ENCODE data around the gene ARHGAP23. TPM values are rescaled to one million over a fixed set of nuclear protein-coding genes. Genes with fewer than 3 reads are reported as not detected.

Gene ARHGAP23
- total RNA-seq, 4 donors from 2014 or later = 2.6 to 119 (median 15.2) TPM

- Histone ChIP-seq H3K27me3 (no peaks in the 10 kb centered on the region), H3K4me3 (no peak overlapping the region), H3K36me3 (no peaks in the 10 kb centered on the region), H3K9me3 (no peaks in the 10 kb centered on the region), H3K4me1 (no peaks in the 10 kb centered on the region), H3K27ac (no peak overlapping the region)
- TF ChIP-seq POLR2A (IDR thresholded peaks at IDR 0.05) = no peak
- TF ChIP-seq, protein P1, sequence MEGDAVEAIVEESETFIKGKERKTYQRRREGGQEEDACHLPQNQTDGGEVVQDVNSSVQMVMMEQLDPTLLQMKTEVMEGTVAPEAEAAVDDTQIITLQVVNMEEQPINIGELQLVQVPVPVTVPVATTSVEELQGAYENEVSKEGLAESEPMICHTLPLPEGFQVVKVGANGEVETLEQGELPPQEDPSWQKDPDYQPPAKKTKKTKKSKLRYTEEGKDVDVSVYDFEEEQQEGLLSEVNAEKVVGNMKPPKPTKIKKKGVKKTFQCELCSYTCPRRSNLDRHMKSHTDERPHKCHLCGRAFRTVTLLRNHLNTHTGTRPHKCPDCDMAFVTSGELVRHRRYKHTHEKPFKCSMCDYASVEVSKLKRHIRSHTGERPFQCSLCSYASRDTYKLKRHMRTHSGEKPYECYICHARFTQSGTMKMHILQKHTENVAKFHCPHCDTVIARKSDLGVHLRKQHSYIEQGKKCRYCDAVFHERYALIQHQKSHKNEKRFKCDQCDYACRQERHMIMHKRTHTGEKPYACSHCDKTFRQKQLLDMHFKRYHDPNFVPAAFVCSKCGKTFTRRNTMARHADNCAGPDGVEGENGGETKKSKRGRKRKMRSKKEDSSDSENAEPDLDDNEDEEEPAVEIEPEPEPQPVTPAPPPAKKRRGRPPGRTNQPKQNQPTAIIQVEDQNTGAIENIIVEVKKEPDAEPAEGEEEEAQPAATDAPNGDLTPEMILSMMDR (IDR thresholded peaks at IDR 0.05) = no peak
- no peak for DNase-seq
- intact Hi-C loops (cut with DNase I; ENCODE audit: low total_unique reads) = no loop called here
These were observed 26.8 kb upstream of the ARHGAP23 start for GRCh38 chr17:38401459-38401858.

- Histone ChIP-seq H3K4me3 (no peak overlapping the region), H3K9me3 (no peaks in the 10 kb centered on the region), H3K27ac (no peak overlapping the region), H3K27me3 (no peaks in the 10 kb centered on the region), H3K36me3 (no peaks in the 10 kb centered on the region), H3K4me1 (no peaks in the 10 kb centered on the region)
- DNase-seq = no peak
- intact Hi-C loops (cut with DNase I; ENCODE audit: low total_unique reads) = no loop called here
- TF ChIP-seq POLR2A (IDR thresholded peaks at IDR 0.05) = no peak
- TF ChIP-seq, protein P1 (IDR thresholded peaks at IDR 0.05) = no peak
These were observed 25.4 kb upstream of the ARHGAP23 start for GRCh38 chr17:38402897-38403296.

DNA sequence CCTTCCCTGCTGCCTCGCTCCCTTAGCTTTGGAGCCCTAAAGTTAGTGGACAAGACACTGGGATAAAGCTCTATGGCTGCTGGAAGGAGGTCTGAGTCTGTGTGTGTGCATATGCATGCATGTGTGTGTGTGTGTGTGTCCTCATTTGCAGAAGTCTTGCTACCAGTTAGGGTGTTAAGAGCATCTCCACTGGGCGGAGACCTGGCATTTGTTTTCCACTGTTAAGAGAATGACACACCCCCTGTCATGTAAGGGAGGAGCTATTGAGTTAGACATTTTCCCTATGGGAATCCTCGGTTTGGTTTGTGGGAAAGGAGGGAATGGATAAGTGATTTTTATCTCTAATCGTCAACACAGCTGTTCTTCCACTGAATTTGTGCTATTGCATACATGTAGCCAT is 24.8 kb upstream of the ARHGAP23 start:
- no peak for DNase-seq
- Histone ChIP-seq H3K4me1 (no peaks in the 10 kb centered on the region), H3K36me3 (no peaks in the 10 kb centered on the region), H3K27ac (no peak overlapping the region), H3K4me3 (no peak overlapping the region), H3K27me3 (no peaks in the 10 kb centered on the region), H3K9me3 (no peaks in the 10 kb centered on the region)
- intact Hi-C loops (cut with DNase I; ENCODE audit: low total_unique reads) = no loop called here
- TF ChIP-seq, protein P1 (IDR thresholded peaks at IDR 0.05) = no peak
- no peak for TF ChIP-seq POLR2A (IDR thresholded peaks at IDR 0.05)

DNA sequence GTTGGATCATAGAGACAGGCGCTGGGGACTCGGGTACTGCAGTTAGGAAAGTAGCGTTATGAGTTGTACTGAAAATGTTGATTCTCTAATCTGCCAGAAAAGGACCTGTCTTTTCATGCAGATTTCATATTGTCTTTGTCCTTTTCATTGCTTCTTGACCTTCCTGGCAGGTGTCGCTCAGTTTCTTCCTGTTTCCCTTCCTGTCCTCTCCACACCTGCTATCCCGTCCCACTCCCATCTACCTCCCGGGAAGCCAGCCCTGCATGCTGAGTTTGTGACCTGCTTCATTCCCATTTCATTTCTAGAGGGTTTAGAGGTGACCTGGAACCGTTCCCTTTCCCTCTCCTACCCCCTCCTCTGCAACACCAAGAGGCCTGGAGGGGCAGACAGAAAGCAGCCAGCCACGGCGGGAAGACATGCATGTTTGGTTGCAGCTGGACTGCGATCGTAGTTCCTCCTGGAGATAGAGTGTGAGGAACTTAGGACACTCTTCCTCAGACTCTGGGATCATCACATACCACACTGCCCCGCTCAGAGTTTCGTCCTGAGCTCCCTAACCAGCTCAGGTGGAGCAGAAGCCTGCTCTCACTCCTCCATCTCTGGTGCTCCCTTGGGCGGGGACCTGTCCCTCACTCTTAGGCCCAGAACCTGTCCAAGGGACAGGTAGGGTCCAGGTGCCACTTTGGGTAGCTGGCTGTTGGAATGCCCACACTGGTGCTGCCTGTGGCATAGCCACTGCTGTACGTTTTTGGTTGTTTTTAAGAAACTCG is 23.9 kb upstream of the ARHGAP23 start:
- Histone ChIP-seq H3K27ac (no peak overlapping the region), H3K27me3 (no peaks in the 10 kb centered on the region), H3K36me3 (no peaks in the 10 kb centered on the region), H3K4me1 (no peaks in the 10 kb centered on the region), H3K4me3 (no peak overlapping the region), H3K9me3 (no peaks in the 10 kb centered on the region)
- DNase-seq = no peak
- intact Hi-C loops (cut with DNase I; ENCODE audit: low total_unique reads) = no loop called here
- TF ChIP-seq POLR2A (IDR thresholded peaks at IDR 0.05) = no peak
- TF ChIP-seq, protein P1 (IDR thresholded peaks at IDR 0.05) = no peak

GRCh38 chr17:38405654-38406053 is 22.6 kb upstream of the ARHGAP23 start:
- intact Hi-C loops (cut with DNase I; ENCODE audit: low total_unique reads) = no loop called here
- TF ChIP-seq, protein P1 (IDR thresholded peaks at IDR 0.05) = no peak
- no peak for TF ChIP-seq POLR2A (IDR thresholded peaks at IDR 0.05)

More at GRCh38 chr17:38405654-38406053, 22.6 kb upstream of the ARHGAP23 start:
- Histone ChIP-seq H3K9me3 (no peaks in the 10 kb centered on the region), H3K27ac (no peak overlapping the region), H3K27me3 (no peaks in the 10 kb centered on the region), H3K36me3 (no peaks in the 10 kb centered on the region), H3K4me1 (no peaks in the 10 kb centered on the region), H3K4me3 (no peak overlapping the region)
- DNase-seq = no peak
